Umbilical cord (tissue), 2 donors: ENCODE data around the gene ATP10B. TPM values are rescaled to one million over a fixed set of nuclear protein-coding genes. Genes with fewer than 3 reads are reported as not detected.
A peak's percentile ranks its signal among the peaks of the same experiment; 100 is the strongest.

Source experiments
- DNase-seq: peaks from one replicate; pipeline ENCODE4 v3.0.0-alpha.2; 2015; ENCODE audit warnings: low spot score
- total RNA-seq: library from RNA; depleted of rRNA; stranded (reverse); fragments of >200 nt; gene quantifications from one replicate; pipeline ENCODE4 v1.2.3, GENCODE V29; 2014; ENCODE audit warnings: low replicate concordance; ENCODE audit not compliant: insufficient read depth

The ATP10B gene
- total RNA-seq, 1 donor from 2014 or later = 2.2 TPM

DNA sequence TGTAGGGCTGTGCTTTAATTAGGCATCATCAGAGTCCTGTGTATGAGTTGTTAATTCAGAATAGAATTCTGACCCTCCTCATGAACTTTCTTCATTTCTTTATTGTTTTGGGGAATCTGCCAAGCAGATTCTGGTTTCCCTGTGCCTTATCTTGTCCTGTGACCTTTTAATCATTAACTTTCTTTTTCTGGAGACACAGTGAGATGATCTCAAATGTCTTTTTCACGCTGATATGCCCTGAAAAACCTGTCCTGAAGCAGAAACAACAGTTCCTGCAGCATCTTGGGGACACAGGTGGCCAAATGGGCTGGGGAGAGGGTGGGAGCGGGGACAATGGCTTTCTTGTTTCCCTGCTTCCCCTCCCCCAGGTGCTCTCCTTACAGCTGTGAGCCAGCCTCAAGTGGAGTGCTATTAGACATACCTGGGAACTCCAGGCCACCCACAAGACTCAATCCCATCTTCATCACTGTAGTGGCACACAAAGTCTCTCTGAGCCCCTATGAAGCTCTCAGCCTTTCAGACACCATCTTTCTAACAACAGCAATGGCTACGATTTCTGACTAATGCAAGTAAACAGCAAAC is 213.8 kb downstream of the ATP10B start:
- DNase-seq = no peak

DNA sequence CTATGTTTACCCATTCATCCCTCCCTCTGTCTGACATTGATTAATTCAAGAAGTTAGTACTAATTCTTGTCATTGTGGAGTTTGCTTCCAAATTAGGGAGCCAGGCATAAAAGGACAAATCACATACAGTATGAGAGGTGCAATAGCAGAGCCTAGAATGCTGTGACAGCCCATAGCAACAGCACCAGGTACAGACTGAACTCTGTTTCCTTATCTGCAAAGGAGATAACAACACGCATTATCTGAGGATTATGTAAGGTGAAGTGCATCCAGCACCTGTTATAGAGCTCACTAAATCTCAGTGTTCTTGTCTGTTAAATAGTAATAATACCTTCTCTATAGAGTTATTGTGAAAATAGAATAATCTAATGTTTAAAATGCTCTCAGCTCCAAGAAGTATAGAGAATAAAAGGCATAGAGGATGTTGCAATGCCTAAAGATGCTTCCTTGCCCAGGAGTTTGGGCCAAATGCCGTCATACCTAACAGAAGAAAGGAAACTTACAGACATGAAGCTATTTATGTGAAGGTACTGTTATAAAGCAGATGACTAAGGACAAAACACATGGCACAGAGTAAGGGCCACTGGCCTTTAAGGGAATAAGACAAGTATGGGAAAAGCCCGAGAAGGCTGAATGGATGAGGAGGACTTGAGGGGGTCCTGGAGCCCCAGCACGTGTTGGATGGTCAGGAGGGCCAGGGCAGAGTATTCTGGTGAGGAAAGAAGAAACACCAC is 214.5 kb downstream of the ATP10B start:
- no peak for DNase-seq

DNA sequence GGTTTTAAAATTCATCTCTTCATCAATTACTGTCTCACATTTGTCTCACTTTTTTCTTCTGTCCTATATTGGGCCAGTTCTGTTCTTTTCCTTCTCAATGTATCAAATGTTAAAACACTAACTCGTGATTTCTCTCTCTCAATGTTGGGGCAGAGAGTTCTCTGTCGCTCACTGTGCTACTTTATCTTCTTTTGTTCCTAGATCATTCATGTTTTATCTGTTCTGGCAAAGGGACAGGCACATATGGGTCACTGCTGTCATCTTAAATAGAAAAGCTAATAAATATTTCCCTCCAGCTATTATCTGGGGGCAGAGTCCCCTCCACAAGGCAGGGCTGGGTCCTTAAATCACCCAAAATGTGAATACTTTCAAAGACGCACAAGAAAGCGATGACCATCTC is 216.3 kb downstream of the ATP10B start:
- DNase-seq = no peak

DNA sequence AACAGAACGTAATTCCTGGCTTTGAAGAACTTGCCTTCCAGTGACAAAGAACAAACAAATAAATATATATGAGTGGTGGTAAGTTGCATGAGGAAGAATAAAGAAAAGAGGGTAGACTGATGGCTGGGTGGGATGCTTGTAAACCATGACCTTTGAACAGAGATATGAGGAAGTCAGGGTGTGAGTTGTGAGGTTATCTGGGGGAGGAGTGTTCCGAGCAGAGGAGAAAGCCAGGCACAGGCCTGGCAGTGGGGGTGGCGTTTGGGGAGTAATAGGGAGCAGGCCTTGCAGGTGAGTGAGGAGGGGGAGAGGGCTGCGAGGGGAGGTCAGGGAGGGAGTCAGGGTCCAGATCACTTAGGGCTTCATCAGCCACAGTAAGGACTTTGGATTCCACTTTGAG is 217.0 kb downstream of the ATP10B start:
- DNase-seq = no peak

DNA sequence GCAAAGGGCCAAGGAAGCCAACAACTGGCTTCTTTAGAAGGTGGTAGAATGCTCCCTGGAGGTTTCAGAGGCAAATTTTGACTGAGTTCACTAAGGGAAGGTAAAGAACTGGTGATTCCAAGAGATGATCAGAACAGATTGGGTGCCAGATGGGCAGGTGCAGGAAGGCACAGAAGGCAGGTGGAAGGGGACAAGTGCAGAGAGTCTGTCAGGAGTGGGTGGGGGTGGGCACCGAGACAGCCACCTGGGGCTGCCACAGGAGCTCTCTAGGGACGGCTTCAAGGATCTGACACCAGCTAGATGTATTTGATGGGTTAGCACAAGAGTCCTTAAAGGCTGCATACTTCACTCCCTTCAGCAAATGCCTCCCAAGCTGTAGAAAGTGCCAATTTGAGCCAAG is 223.0 kb downstream of the ATP10B start:
- no peak for DNase-seq

DNA sequence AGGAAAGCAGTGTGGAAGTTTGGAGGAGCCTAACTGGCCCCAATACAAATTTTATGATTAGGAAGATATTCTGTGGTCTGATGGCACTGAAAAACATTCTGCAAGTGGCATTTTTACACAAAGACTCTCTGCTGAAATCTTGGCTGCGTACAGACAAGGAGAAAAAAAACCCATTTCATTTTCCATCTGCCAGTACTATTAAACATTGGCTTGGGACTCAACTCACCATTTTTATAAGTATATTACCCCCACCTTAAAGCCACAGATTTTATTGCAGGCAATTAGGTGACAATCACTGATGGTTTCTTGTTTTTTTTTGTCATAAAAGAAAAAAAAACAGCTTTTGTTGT is 223.4 kb downstream of the ATP10B start:
- no peak for DNase-seq

DNA sequence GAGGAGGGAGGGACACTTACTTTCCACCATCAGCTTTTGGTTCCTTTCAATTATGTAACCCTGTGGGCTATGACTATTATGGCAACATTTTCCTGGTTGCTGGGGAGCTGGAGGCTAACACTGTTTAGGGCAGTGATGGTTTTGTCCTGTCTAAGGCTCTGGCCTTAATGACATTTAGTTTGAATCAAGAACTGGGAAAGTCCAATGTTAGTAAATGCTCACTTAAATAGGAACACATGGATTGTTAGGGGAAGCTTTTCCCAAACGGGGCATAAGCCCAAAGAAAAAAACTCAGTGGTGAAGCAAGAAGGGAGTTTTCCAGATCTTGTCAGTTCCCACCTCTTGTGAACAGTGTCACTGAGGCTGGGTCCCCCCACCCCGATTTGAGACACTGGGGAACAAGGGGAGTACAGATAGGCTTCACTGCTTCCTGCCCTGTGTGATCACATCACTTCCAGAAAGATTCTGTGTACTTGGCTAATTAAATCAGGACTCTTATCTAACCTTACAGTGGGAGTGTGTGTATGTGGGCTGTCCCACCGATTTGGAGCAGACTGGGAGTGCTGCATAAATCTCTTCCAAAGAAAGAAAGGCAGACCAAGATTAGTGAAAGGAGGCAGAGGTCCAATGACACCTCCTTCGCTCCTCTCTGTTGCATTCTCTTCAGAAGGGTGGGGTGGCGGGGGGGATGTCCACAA is 223.9 kb downstream of the ATP10B start:
- no peak for DNase-seq

DNA sequence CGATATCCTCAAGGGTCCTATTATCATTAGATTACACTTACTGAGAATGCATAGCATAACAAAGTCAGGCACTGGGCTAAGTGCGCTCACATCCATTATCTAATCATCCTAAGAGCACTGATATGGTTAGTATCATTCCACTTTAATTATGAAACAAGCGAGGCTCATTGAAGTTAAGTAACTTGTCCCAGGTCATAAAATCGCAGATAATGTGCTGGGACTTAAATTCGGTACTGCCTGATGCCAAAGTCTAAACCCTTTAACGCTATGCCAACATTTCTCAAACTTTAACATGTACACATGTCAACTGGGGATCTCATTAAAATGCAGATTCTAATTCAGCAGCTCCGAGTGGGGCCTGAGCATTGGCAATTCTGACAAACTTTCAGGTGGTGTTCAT is 225.7 kb downstream of the ATP10B start:
- no peak for DNase-seq

DNA sequence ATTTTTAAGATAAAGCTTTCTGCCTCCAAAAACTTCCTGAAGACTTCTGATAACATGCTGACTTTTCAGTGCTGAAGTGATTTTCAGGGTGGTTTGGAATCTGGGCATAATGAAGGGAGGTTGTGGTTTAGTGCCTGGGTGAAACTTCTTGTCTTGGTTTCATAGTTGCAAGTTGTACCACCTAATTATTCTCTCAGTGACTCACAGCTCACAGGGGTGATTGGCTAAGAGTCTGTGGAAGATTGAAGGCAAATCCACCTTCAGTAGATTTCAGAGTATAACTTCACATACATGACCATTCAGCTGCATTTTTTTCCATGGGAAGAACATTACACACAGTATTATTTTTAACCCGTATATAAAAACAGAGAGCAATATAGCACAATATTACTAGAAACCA is 230.5 kb downstream of the ATP10B start:
- no peak for DNase-seq

DNA sequence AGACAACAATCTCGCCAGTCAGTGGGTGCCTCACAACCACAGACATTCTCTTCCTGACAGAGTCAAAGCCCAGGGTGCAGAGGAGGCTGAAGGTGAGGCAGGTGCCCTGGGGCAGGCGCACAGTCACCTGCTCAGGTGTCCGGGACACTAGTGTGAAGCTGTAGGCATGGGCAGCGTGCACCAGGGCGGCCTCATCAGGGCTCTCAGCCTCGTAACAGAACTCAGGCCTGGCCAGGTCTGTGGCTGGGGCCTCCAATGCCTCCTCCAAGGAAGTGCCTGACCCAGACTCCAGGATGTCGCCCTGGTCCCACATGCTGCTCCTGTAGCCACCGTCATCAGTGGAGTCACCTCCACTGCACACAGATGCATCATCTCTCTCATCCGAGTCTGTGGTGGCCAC is 231.6 kb downstream of the ATP10B start:
- DNase-seq = no peak

DNA sequence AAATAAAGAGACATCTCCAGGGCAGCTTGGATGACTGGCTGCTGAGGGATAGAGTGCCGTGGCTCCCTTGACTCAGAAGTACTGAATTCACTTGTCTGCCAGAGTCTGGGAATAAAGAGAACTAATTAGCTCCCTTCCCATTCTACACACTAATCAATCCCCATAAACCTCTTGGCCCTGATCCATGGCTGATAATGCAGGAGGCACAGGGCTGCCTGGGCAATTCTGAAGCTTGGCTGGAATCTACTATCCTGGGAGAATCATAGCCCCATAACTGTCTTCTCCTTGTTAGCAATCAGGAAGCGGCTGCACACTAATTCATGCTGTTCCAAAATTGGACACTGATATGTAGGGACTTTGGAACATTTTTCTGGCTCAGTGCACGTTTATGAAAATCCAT is 232.6 kb downstream of the ATP10B start:
- no peak for DNase-seq

DNA sequence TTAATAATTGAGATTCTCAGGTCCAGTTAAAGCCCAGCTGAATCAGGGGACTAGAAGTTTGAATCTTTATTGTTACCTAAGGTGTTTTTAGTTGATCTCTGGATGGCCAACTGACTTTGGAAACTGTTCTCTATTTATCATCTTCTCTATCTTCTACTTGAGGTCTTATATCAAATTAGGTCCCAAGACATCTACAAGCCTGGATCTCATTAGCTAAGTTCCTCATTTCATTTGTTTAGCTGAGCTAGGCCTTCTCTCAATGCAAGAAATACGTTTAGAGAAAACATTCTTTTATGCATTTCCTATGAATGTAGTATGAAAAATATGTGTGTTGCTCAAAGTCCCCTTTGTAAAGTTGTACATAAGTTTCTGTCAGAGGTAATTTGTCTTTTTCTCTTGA is 233.7 kb downstream of the ATP10B start:
- DNase-seq = no peak

DNA sequence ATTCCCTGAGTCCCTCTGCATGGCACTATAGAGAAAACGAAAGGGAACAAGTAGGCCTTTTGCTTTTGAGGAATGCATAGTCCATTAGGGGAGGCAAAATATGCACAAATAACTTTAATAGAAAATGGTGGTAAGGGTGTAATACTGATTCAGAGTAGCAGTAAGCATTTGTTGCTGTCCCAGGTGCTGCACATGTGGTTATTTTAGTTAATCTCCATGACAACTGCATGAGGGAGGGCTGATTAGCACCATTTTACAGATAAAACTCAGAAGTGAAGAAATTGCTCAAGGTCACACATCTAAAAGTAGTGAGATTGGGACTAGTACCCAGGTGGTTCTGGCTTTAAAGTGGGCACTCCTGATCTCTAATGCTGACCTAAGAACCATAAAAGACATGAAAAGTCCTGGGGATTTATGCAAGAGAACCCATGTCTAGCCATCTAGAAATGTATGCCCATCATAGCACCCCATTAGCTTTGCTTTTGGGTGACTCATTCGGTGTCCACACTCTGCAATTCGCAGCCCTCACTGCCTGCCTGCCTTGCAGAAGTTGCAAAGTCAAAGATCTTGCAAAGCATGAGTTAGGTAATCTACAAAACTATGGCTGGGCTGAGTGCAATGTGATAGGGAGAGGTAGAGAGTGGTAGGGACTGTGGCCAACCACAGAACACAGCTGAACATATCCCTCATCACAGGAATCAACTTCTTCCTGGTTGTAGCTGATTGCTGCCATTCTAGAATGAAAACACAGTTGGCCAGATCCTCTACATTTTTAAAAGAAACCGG is 235.1 kb downstream of the ATP10B start:
- DNase-seq = peak; percentile 4

DNA sequence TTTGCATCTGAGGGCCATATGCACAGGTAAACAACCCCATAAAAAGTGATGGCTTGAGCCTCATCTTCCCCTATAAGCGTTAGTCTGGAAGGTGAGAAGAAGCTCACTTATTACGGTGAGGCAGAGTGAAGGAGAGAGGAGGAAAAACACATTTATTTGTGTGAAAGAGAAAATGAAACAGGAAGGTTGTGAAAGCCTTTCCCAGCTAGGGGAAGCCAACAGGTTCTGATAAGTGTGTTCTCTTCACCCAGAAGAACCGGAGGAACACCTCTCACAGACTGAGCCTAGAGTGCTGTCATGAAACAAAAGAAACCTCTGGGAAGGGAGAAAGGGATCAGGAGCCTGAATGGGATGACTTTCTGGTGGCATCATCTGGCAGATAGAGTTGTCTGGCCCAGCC is 237.9 kb downstream of the ATP10B start:
- DNase-seq = no peak

DNA sequence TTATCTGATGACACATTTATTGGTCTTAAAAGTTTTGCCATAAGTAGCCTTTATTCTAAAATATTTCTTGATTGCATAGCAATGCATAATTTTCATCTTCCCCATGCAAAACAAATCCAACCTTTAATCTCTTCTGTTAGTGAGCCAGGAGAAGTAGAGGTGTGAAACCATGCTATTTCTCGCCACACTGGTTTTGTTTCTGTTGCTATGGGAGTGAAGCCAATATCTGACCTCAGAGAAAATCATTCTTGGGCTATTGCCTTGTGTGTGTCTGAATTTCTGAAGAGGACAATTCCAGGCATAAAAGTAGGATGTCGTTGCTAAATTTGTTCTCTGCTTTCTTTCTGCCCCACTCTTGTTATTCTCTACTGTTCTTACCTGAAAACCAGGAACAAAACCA is 246.7 kb downstream of the ATP10B start:
- no peak for DNase-seq

DNA sequence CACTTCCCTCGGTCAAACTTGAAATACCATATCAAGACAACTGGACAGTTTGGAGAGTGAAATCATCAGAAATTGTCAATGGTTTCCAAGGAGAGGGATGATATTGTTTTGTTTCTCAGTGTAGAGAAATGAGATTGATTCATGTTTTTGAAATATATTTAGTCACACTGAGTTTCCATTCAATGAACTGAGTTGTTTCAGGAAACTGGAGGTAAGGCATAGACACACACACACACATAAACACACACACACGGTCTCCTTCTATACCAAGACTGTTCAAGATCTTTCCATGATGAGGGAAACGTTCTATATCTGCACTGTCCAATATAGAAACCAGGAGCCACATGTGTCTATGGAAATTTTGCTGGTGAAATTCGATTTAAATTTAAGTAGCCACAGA is 247.5 kb downstream of the ATP10B start:
- no peak for DNase-seq

DNA sequence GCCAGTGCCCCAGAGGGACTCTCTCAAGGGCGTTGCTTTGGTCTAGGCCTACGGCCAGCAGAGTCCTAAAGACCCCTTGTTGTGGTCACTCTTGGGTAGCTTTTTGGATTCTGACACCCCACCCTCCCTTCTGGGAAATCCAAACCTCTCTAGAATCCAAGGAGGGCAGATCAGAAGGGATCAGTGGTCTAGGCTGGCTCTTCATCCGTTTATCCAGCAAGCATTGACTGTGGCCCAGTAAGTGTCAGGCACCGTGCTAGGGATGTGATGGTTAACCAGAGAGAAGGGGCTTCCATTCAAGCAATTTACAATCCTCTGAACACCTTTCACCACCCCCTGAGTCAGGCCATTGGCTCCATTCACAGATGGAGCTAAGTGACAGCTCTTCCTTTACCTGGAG is 249.3 kb downstream of the ATP10B start:
- no peak for DNase-seq

DNA sequence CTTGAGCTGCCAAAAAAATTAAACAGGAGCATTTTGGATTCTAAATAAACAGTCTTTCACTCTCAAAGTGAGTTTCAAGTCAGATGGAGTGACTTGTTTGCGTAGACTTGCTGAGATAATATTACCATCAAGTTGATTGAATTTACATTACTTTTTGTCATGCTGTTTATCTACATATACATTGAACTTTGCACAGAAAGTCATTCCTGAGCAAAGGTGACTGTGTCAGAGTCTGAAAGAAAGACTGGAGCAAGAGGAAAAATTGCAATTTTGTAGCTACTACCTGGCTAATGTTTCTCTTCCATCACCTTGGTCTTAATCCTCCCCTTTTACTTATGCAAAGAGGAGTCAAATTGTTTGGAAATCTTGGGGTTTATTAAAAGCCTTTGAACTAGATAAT is 251.0 kb downstream of the ATP10B start:
- no peak for DNase-seq

DNA sequence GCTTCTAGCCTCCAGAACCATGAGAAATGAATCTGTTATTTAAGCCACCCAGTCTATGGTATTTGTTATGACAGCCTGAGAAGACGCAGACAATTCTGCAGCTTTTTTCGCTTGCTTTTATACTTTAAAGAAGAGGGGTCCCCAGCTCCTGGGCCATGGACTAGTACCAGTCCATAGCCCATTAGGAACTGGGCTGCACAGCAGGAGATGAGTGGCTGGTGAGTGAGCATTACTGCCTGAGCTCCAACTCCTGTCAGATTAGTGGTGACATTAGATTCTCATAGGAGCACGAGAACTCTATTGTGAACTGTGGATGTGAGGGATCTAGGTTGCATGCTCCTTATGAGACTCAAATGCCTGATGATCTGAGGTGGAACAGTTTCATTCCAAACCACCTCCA is 278.7 kb downstream of the ATP10B start:
- no peak for DNase-seq

DNA sequence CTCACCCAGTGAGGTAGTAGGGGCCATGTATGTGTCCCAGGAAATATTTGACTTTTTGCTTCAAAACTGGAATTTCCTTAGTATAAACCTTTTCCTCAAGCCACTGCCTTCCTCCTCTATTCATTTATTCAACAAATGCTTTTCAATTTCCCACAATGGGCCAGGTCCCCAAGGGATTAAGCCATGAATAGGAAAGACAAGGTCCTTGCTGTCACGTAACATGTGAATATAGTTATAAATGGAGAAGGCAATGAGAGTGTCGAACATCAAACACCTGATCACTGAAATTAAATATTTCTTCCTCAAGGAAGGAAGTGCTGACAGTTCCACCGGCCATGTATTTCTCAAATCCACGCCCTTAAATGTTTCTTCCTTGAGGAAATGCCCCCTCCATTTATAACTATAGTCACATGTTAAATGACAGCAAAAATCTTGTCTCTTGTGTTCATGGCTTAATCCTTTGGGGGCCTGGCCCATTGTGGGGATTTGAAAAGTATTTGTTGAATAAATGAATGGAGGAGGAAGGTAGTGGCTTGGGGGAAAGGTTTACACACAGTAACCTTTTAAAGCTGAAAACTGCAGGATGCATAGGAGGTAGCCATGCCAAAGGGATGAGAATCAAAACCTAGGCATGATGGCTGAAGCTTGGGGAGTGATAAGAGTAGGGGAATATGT is 284.8 kb downstream of the ATP10B start:
- no peak for DNase-seq

DNA sequence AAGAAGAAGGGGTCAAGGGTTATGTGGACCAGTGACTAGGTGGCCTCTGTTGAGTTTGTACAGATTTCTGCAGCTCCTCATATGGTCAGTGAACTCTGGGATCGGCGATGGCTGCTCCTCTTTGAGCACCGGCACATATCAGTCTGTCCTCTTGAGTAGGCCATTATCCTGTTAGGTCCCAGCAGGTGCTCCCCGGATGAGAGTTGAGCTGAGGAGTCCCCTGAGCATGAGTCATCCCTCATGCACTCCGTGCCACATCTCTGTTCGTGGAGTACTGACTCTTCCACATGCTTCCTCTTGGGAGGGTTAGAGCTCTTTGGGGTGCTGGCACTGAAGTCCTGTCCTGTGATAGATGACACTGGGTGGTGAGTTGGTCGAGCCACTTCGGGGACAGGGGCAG is 286.6 kb downstream of the ATP10B start:
- DNase-seq = no peak

DNA sequence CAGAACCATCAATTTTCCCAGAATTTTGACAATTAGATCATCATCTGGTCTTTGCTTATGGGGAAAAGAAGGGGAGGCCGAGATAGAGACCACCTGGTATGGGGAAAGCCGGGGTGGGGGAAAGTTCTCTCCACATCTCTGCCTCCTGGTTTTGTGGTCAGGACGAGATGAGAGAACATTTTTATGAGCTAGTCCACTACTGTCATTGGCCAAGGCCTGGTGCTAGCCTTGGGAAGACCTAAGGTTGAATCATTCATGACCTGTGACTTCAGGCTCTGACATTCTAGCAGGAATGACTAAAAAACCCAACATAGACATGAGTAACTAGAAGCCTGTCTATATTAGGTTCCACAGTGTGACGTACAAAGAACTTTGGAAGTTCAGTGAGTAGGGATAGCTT is 295.2 kb downstream of the ATP10B start:
- DNase-seq = no peak
